Mesenchymal stem cell (in vitro differentiated cells and primary cell): ENCODE results near the gene NT5DC1.
A peak's percentile ranks its signal among the peaks of the same experiment; 100 is the strongest.

Experiments used
- DNase-seq: peaks from one replicate; pipeline ENCODE4 v3.0.0-alpha.2; 2013
- H2AFZ ChIP-seq: one replicate; pipeline ENCODE4 v1.6.1; 2013; ENCODE audit warnings: low read depth, mild to moderate bottlenecking, control low read depth, inconsistent platforms, low read length, moderate library complexity
- H2AK5ac ChIP-seq: 2 replicates; pipeline ENCODE4 v1.6.1; 2013; ENCODE audit warnings: low read length, moderate library complexity, mild to moderate bottlenecking, inconsistent platforms; ENCODE audit not compliant: severe bottlenecking
- H2BK120ac ChIP-seq: one replicate; pipeline ENCODE4 v1.6.1; 2013; ENCODE audit warnings: low read depth, mild to moderate bottlenecking, inconsistent platforms, low read length, moderate library complexity
- H2BK12ac ChIP-seq, 2 experiments: one replicate each; pipeline ENCODE4 v1.6.1; 2013; ENCODE audit warnings: inconsistent platforms in 2 of 2, low read length in 2 of 2, mild to moderate bottlenecking in 2 of 2, moderate library complexity in 2 of 2, control low read depth in 1 of 2
- H2BK15ac ChIP-seq: one replicate; pipeline ENCODE4 v1.6.1; 2013; ENCODE audit warnings: mild to moderate bottlenecking, low read depth, inconsistent platforms; ENCODE audit not compliant: poor library complexity, severe bottlenecking
- H2BK5ac ChIP-seq: 2 replicates; pipeline ENCODE4 v1.6.1; 2013; ENCODE audit warnings: low read depth, mild to moderate bottlenecking, low read length, control low read depth, inconsistent platforms; ENCODE audit not compliant: poor library complexity, severe bottlenecking
- H3K14ac ChIP-seq, 2 experiments: one replicate each; pipeline ENCODE4 v1.6.1; 2013; ENCODE audit warnings: inconsistent platforms in 2 of 2, low read length in 2 of 2, control low read depth in 1 of 2, mild to moderate bottlenecking in 1 of 2, moderate library complexity in 1 of 2
- H3K18ac ChIP-seq, 2 experiments: one replicate each; pipeline ENCODE4 v1.6.1; 2013; ENCODE audit warnings: inconsistent platforms in 2 of 2, low read length in 2 of 2, control low read depth in 1 of 2, low read depth in 1 of 2, mild to moderate bottlenecking in 1 of 2
- H3K23ac ChIP-seq, 2 experiments: one replicate each; pipeline ENCODE4 v1.6.1; 2013; ENCODE audit warnings: inconsistent platforms in 2 of 2, low read length in 2 of 2, mild to moderate bottlenecking in 2 of 2, moderate library complexity in 2 of 2, control low read depth in 1 of 2
- H3K27ac ChIP-seq: 2 replicates; pipeline ENCODE4 v1.5.1; 2013; ENCODE audit warnings: mild to moderate bottlenecking, moderate library complexity, low read length, control low read depth, inconsistent platforms; ENCODE audit not compliant: poor library complexity, severe bottlenecking
- H3K27me3 ChIP-seq, 2 experiments: 2 replicates each; pipeline versions ENCODE4 v1.6.1 to v1.7.0; 2013; ENCODE audit warnings: low read length in 2 of 2, mild to moderate bottlenecking in 2 of 2, moderate library complexity in 2 of 2, control low read depth in 1 of 2, inconsistent platforms in 1 of 2; ENCODE audit not compliant: control insufficient read depth in 1 of 2, insufficient read depth in 1 of 2
- H3K36me3 ChIP-seq, 2 experiments: 2 replicates each; pipeline versions ENCODE4 v1.6.1 to v1.7.0; 2013; ENCODE audit warnings: low read length in 2 of 2, control low read depth in 1 of 2, inconsistent platforms in 1 of 2, low read depth in 1 of 2, mild to moderate bottlenecking in 1 of 2; ENCODE audit not compliant: insufficient read depth in 2 of 2, control insufficient read depth in 1 of 2
- H3K4ac ChIP-seq, 2 experiments: one replicate each; pipeline ENCODE4 v1.6.1; 2013; ENCODE audit warnings: inconsistent platforms in 2 of 2, low read length in 2 of 2, mild to moderate bottlenecking in 2 of 2, moderate library complexity in 2 of 2, control low read depth in 1 of 2, low read depth in 1 of 2
- H3K4me1 ChIP-seq: 2 replicates; pipeline ENCODE4 v1.6.1; 2013; ENCODE audit warnings: low read depth, low read length, control low read depth; ENCODE audit not compliant: control insufficient read depth, insufficient read depth
- H3K4me2 ChIP-seq: 2 replicates; pipeline ENCODE4 v1.6.1; 2013; ENCODE audit warnings: low read length, mild to moderate bottlenecking, inconsistent platforms; ENCODE audit not compliant: poor library complexity, severe bottlenecking
- H3K4me3 ChIP-seq, 2 experiments: 2 replicates each; pipeline versions ENCODE4 v1.5.1 to v1.7.0; 2013; ENCODE audit warnings: low read length in 2 of 2, mild to moderate bottlenecking in 2 of 2, control low read depth in 1 of 2, low read depth in 1 of 2; ENCODE audit not compliant: insufficient read depth in 1 of 2
- H3K79me1 ChIP-seq: replicated peaks from 2 replicates; pipeline ENCODE4 v1.6.1; 2013; ENCODE audit warnings: mild to moderate bottlenecking, control low read depth, low read length, inconsistent platforms; ENCODE audit not compliant: poor library complexity, severe bottlenecking
- H3K9ac ChIP-seq: 2 replicates; pipeline ENCODE4 v1.7.0; 2013; ENCODE audit warnings: mild to moderate bottlenecking, low read length, moderate library complexity
- H3K9me3 ChIP-seq: 2 replicates; pipeline ENCODE4 v1.7.0; 2013; ENCODE audit warnings: mild to moderate bottlenecking, low read length; ENCODE audit not compliant: control insufficient read depth
- H4K8ac ChIP-seq: one replicate; pipeline ENCODE4 v1.6.1; 2013; ENCODE audit warnings: inconsistent platforms, mild to moderate bottlenecking, low read length, moderate library complexity
- H4K91ac ChIP-seq: one replicate; pipeline ENCODE4 v1.6.1; 2013; ENCODE audit warnings: mild to moderate bottlenecking, low read length, inconsistent platforms
- WGBS: methylation state at CpG from one replicate; pipeline ENCODE4 v1.1.7; 2013; ENCODE audit warnings: mixed read lengths; 5-methylcytosine and 5-hydroxymethylcytosine counted together

Gene NT5DC1

GRCh38 chr6:116073765-116074440, 26.8 kb upstream of the NT5DC1 start:
- Histone ChIP-seq H2BK5ac (no peak overlapping the region), H3K9ac (no peak overlapping the region), H3K18ac (peak overlapping the region in 1 of 2 experiments; percentile 41), H2BK15ac (no peak overlapping the region), H3K27ac (no peak overlapping the region), H3K9me3 (no peaks in the 10 kb centered on the region), H3K14ac (no peak overlapping the region), H2BK12ac (no peak overlapping the region), H2AFZ (no peak overlapping the region), H3K27me3 (no peaks in the 10 kb centered on the region), H3K4me3 (no peak overlapping the region), H3K36me3 (no peaks in the 10 kb centered on the region), H3K4me2 (no peak overlapping the region), H3K4ac (no peak overlapping the region), H4K8ac (no peak overlapping the region), H2AK5ac (no peak overlapping the region), H3K4me1 (peaks cover 2% of the 10 kb centered on the region), H3K79me1 (no peaks in the 10 kb centered on the region), H2BK120ac (no peak overlapping the region), H4K91ac (no peak overlapping the region), H3K23ac (no peak overlapping the region)
- WGBS, result 35% methylated on average over 2 of the region's 2 CpGs
- DNase-seq, result peak; percentile 88

- peaks cover 2% of the 10 kb centered on the region for H3K4me1 ChIP-seq
- H2AFZ ChIP-seq, result no peak overlapping the region
- no peak overlapping the region for H3K4me2 ChIP-seq
- H3K18ac ChIP-seq, result no peak overlapping the region
- H2AK5ac ChIP-seq, result no peak overlapping the region
- H3K9me3 ChIP-seq, result no peaks in the 10 kb centered on the region
- no peaks in the 10 kb centered on the region for H3K36me3 ChIP-seq
- no peaks in the 10 kb centered on the region for H3K79me1 ChIP-seq
- H2BK120ac ChIP-seq, result no peak overlapping the region
- no peak overlapping the region for H3K27ac ChIP-seq
- no peak overlapping the region for H4K91ac ChIP-seq
- H2BK15ac ChIP-seq, result no peak overlapping the region
- H3K23ac ChIP-seq, result no peak overlapping the region
- no peaks in the 10 kb centered on the region for H3K27me3 ChIP-seq
- no peak overlapping the region for H3K9ac ChIP-seq
- no peak overlapping the region for H2BK12ac ChIP-seq
- H3K14ac ChIP-seq, result peak overlapping the region in 1 of 2 experiments; percentile 48
- H3K4me3 ChIP-seq, result no peak overlapping the region
- WGBS, result 100% methylated on average over 2 of the region's 2 CpGs
- H4K8ac ChIP-seq, result no peak overlapping the region
- H3K4ac ChIP-seq, result peak overlapping the region; percentile 17 to 37
- no peak for DNase-seq
- H2BK5ac ChIP-seq, result no peak overlapping the region
Observed at GRCh38 chr6:116074732-116075390, 25.8 kb upstream of the NT5DC1 start.

GRCh38 chr6:116078522-116078921, 22.1 kb upstream of the NT5DC1 start:
- Histone ChIP-seq H3K18ac (no peak overlapping the region), H3K27me3 (no peaks in the 10 kb centered on the region), H3K23ac (no peak overlapping the region), H3K4me3 (no peak overlapping the region), H3K9me3 (no peaks in the 10 kb centered on the region), H3K9ac (no peak overlapping the region), H3K4ac (no peak overlapping the region), H3K14ac (no peak overlapping the region), H2BK5ac (no peak overlapping the region), H2BK12ac (no peak overlapping the region), H4K8ac (no peak overlapping the region), H3K4me2 (no peak overlapping the region), H2AFZ (no peak overlapping the region), H2BK15ac (no peak overlapping the region), H3K79me1 (no peaks in the 10 kb centered on the region), H3K36me3 (no peaks in the 10 kb centered on the region), H2AK5ac (no peak overlapping the region), H2BK120ac (no peak overlapping the region), H4K91ac (no peak overlapping the region), H3K4me1 (peaks cover 2% of the 10 kb centered on the region), H3K27ac (no peak overlapping the region)
- DNase-seq, result no peak
- WGBS, result 88% methylated on average over 3 of the region's 3 CpGs

- no peak overlapping the region for H3K4ac ChIP-seq
- no peak overlapping the region for H2BK5ac ChIP-seq
- no peak overlapping the region for H4K8ac ChIP-seq
- H3K23ac ChIP-seq, result no peak overlapping the region
- H2BK120ac ChIP-seq, result no peak overlapping the region
- H3K4me2 ChIP-seq, result no peak overlapping the region
- no peaks in the 10 kb centered on the region for H3K9me3 ChIP-seq
- H3K79me1 ChIP-seq, result no peaks in the 10 kb centered on the region
- WGBS, result no CpG with 5 or more reads among the region's 3 CpGs
- H2BK12ac ChIP-seq, result no peak overlapping the region
- H3K36me3 ChIP-seq, result no peaks in the 10 kb centered on the region
- no peak overlapping the region for H3K4me3 ChIP-seq
- H2BK15ac ChIP-seq, result no peak overlapping the region
- no peaks in the 10 kb centered on the region for H3K4me1 ChIP-seq
- no peak overlapping the region for H3K27ac ChIP-seq
- no peak overlapping the region for H4K91ac ChIP-seq
- H2AFZ ChIP-seq, result no peak overlapping the region
- H3K14ac ChIP-seq, result no peak overlapping the region
- H3K9ac ChIP-seq, result no peak overlapping the region
- H3K18ac ChIP-seq, result no peak overlapping the region
- no peak overlapping the region for H2AK5ac ChIP-seq
- DNase-seq, result no peak
- no peaks in the 10 kb centered on the region for H3K27me3 ChIP-seq
Observed at GRCh38 chr6:116078945-116079344, 21.7 kb upstream of the NT5DC1 start.
